HEK293 (cell line): Measurements from ENCODE around the gene EDARADD.

Source experiments
- GLI4 ChIP-seq: fragments of 450-650 bp; formaldehyde crosslinking; IDR thresholded peaks from 2 replicates; pipeline ENCODE4 v1.5.1; 2016; ENCODE audit warnings: missing biosample characterization, missing genetic modification characterization
- MYNN ChIP-seq: fragments of 450-650 bp; formaldehyde crosslinking; IDR thresholded peaks from 2 replicates; pipeline ENCODE4 v1.5.1; 2016; ENCODE audit warnings: missing biosample characterization, missing genetic modification characterization, borderline replicate concordance
- PRDM2 ChIP-seq: fragments of 450-650 bp; formaldehyde crosslinking; IDR thresholded peaks from 2 replicates; pipeline ENCODE4 v1.5.1; 2016; ENCODE audit warnings: missing biosample characterization, missing genetic modification characterization, borderline replicate concordance
- SCRT1 ChIP-seq: fragments of 450-650 bp; formaldehyde crosslinking; IDR thresholded peaks from 2 replicates; pipeline ENCODE4 v1.5.1; 2016; ENCODE audit warnings: missing biosample characterization, missing genetic modification characterization, borderline replicate concordance
- SP2 ChIP-seq: fragments of 450-650 bp; formaldehyde crosslinking; IDR thresholded peaks from 2 replicates; pipeline ENCODE4 v1.5.1; 2016; ENCODE audit warnings: missing biosample characterization, missing genetic modification characterization
- YY1 ChIP-seq: fragments of 450-650 bp; formaldehyde crosslinking; IDR thresholded peaks from 2 replicates; pipeline ENCODE4 v1.5.1; 2018; ENCODE audit warnings: missing biosample characterization, missing genetic modification characterization
- ZBTB20 ChIP-seq: fragments of 450-650 bp; formaldehyde crosslinking; IDR thresholded peaks from 2 replicates; pipeline ENCODE4 v1.5.1; 2016; ENCODE audit warnings: missing biosample characterization, missing genetic modification characterization
- ZBTB44 ChIP-seq: fragments of 450-650 bp; IDR thresholded peaks from 2 replicates; pipeline ENCODE4 v1.5.1; 2018; ENCODE audit warnings: missing biosample characterization, mild to moderate bottlenecking, missing genetic modification characterization
- ZFP3 ChIP-seq: fragments of 450-650 bp; formaldehyde crosslinking; IDR thresholded peaks from 2 replicates; pipeline ENCODE4 v1.5.1; 2016; ENCODE audit warnings: low read depth, missing biosample characterization, missing genetic modification characterization
- ZNF133 ChIP-seq: fragments of 450-650 bp; formaldehyde crosslinking; IDR thresholded peaks from 2 replicates; pipeline ENCODE4 v1.5.1; 2016; ENCODE audit warnings: missing biosample characterization, missing genetic modification characterization
- ZNF140 ChIP-seq: fragments of 450-650 bp; formaldehyde crosslinking; IDR thresholded peaks from 2 replicates; pipeline ENCODE4 v1.5.1; 2016; ENCODE audit warnings: missing biosample characterization, missing genetic modification characterization
- ZNF155 ChIP-seq: fragments of 450-650 bp; formaldehyde crosslinking; IDR thresholded peaks from 2 replicates; pipeline ENCODE4 v1.5.1; 2016; ENCODE audit warnings: missing biosample characterization, missing genetic modification characterization
- ZNF169 ChIP-seq: fragments of 450-650 bp; formaldehyde crosslinking; IDR thresholded peaks from 2 replicates; pipeline ENCODE4 v1.5.1; 2016; ENCODE audit warnings: missing biosample characterization, missing genetic modification characterization
- ZNF202 ChIP-seq: fragments of 450-650 bp; formaldehyde crosslinking; IDR thresholded peaks from 2 replicates; pipeline ENCODE4 v1.5.1; 2016; ENCODE audit warnings: missing biosample characterization, missing genetic modification characterization, borderline replicate concordance
- ZNF221 ChIP-seq: fragments of 450-650 bp; formaldehyde crosslinking; IDR thresholded peaks from 2 replicates; pipeline ENCODE4 v1.5.1; 2017; ENCODE audit warnings: missing biosample characterization, missing genetic modification characterization, borderline replicate concordance
- ZNF391 ChIP-seq: fragments of 450-650 bp; formaldehyde crosslinking; IDR thresholded peaks from 2 replicates; pipeline ENCODE4 v1.5.1; 2016; ENCODE audit warnings: low read depth, missing biosample characterization, missing genetic modification characterization, borderline replicate concordance
- ZNF394 ChIP-seq: fragments of 450-650 bp; formaldehyde crosslinking; IDR thresholded peaks from 2 replicates; pipeline ENCODE4 v1.5.1; 2016; ENCODE audit warnings: missing biosample characterization, missing genetic modification characterization, mild to moderate bottlenecking, moderate library complexity, borderline replicate concordance
- ZNF416 ChIP-seq: fragments of 450-650 bp; formaldehyde crosslinking; IDR thresholded peaks from 2 replicates; pipeline ENCODE4 v1.5.1; 2016; ENCODE audit warnings: missing biosample characterization, missing genetic modification characterization
- ZNF549 ChIP-seq: fragments of 450-650 bp; IDR thresholded peaks from 2 replicates; pipeline ENCODE4 v1.5.1; 2018; ENCODE audit warnings: missing biosample characterization, missing genetic modification characterization, mild to moderate bottlenecking, inconsistent platforms, moderate library complexity
- ZNF560 ChIP-seq: fragments of 450-650 bp; formaldehyde crosslinking; IDR thresholded peaks from 2 replicates; pipeline ENCODE4 v1.5.1; 2017; ENCODE audit warnings: missing biosample characterization, missing genetic modification characterization, borderline replicate concordance
- ZNF571 ChIP-seq: fragments of 450-650 bp; formaldehyde crosslinking; IDR thresholded peaks from 2 replicates; pipeline ENCODE4 v1.5.0; 2017; ENCODE audit warnings: missing biosample characterization, missing genetic modification characterization
- ZNF596 ChIP-seq: fragments of 450-650 bp; IDR thresholded peaks from 2 replicates; pipeline ENCODE4 v1.5.0; 2018; ENCODE audit warnings: missing biosample characterization, mild to moderate bottlenecking, missing genetic modification characterization, moderate library complexity
- ZNF658 ChIP-seq: fragments of 450-650 bp; formaldehyde crosslinking; IDR thresholded peaks from 2 replicates; pipeline ENCODE4; 2016; ENCODE audit warnings: missing biosample characterization, missing genetic modification characterization
- ZNF664 ChIP-seq: fragments of 450-650 bp; formaldehyde crosslinking; IDR thresholded peaks from 2 replicates; pipeline ENCODE4 v1.5.1; 2016; ENCODE audit warnings: missing biosample characterization, missing genetic modification characterization
- ZNF768 ChIP-seq: fragments of 450-650 bp; formaldehyde crosslinking; IDR thresholded peaks from 2 replicates; pipeline ENCODE4 v1.5.1; 2018; ENCODE audit warnings: missing biosample characterization, mild to moderate bottlenecking, missing genetic modification characterization
- ZNF837 ChIP-seq: fragments of 450-650 bp; formaldehyde crosslinking; IDR thresholded peaks from 2 replicates; pipeline ENCODE4 v1.5.1; 2016; ENCODE audit warnings: missing biosample characterization, missing genetic modification characterization
- TF ChIP-seq, protein P1 (sequence below): fragments of 450-650 bp; formaldehyde crosslinking; IDR thresholded peaks from 2 replicates; pipeline ENCODE4 v1.5.1; 2017; ENCODE audit warnings: missing biosample characterization, missing genetic modification characterization
- TF ChIP-seq, protein P2 (sequence below): IDR thresholded peaks from 2 replicates; pipeline ENCODE4 v1.6.1; 2011; ENCODE audit warnings: mild to moderate bottlenecking, low read depth, low read length, borderline replicate concordance
- TF ChIP-seq, protein P3 (sequence below): fragments of 450-650 bp; formaldehyde crosslinking; IDR thresholded peaks from 2 replicates; pipeline ENCODE4 v1.5.1; 2017; ENCODE audit warnings: missing biosample characterization, mild to moderate bottlenecking, missing genetic modification characterization, moderate library complexity

EDARADD gene

DNA sequence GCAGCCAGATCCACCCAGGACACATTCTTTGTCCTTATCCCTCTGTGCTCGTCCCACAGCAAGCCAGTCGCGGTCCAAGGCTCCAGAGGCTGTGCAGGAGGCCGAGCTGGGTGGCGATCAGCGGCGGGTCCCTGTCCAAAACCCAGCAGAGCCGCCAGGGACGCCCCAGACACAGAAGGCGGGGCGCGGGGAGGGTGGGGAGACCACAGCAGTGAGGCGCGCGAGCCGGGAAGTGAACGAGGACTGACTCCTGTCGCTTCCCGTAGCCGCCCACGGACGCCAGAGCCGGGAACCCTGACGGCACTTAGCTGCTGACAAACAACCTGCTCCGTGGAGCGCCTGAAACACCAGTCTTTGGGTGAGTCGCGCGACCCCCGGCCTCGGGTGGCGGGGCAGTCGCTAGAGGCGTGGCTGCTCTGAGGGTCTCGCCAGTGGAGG is 129.6 kb downstream of the EDARADD start, which contains the start of gene LGALS8 (continued):
- TF ChIP-seq, protein P1, sequence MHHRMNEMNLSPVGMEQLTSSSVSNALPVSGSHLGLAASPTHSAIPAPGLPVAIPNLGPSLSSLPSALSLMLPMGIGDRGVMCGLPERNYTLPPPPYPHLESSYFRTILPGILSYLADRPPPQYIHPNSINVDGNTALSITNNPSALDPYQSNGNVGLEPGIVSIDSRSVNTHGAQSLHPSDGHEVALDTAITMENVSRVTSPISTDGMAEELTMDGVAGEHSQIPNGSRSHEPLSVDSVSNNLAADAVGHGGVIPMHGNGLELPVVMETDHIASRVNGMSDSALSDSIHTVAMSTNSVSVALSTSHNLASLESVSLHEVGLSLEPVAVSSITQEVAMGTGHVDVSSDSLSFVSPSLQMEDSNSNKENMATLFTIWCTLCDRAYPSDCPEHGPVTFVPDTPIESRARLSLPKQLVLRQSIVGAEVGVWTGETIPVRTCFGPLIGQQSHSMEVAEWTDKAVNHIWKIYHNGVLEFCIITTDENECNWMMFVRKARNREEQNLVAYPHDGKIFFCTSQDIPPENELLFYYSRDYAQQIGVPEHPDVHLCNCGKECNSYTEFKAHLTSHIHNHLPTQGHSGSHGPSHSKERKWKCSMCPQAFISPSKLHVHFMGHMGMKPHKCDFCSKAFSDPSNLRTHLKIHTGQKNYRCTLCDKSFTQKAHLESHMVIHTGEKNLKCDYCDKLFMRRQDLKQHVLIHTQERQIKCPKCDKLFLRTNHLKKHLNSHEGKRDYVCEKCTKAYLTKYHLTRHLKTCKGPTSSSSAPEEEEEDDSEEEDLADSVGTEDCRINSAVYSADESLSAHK (tag by site-specific recombination) = no peak
- TF ChIP-seq ZFP3 (tag by site-specific recombination) = peak; percentile 40; the same call in 1 of the 2 replicates
- no peak for TF ChIP-seq ZBTB44
- TF ChIP-seq GLI4 (tag by site-specific recombination) = 0 out of 2 replicates have a peak, but pooled peaks have one; percentile 39
- TF ChIP-seq ZNF391 (tag by site-specific recombination) = 0 out of 2 replicates have a peak, but pooled peaks have one; percentile 3
- TF ChIP-seq ZNF560 (tag by site-specific recombination) = no peak
- no peak for TF ChIP-seq ZNF221 (tag by site-specific recombination)
- 0 out of 2 replicates have a peak, but pooled peaks have one; percentile 9 for TF ChIP-seq ZNF416 (tag by site-specific recombination)
- TF ChIP-seq YY1 (tag by site-specific recombination) = no peak
- peak; percentile 91 for TF ChIP-seq ZBTB20 (tag by site-specific recombination)
- TF ChIP-seq ZNF202 (tag by site-specific recombination) = no peak
- no peak for TF ChIP-seq ZNF155 (tag by site-specific recombination)
- no peak for TF ChIP-seq ZNF768 (tag by site-specific recombination)
- no peak for TF ChIP-seq ZNF169
- TF ChIP-seq, protein P2, sequence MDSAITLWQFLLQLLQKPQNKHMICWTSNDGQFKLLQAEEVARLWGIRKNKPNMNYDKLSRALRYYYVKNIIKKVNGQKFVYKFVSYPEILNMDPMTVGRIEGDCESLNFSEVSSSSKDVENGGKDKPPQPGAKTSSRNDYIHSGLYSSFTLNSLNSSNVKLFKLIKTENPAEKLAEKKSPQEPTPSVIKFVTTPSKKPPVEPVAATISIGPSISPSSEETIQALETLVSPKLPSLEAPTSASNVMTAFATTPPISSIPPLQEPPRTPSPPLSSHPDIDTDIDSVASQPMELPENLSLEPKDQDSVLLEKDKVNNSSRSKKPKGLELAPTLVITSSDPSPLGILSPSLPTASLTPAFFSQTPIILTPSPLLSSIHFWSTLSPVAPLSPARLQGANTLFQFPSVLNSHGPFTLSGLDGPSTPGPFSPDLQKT = no peak
- no peak for TF ChIP-seq ZNF664
- TF ChIP-seq MYNN (tag by site-specific recombination) = no peak
- TF ChIP-seq PRDM2 = peak; percentile 86; the same call in 1 of the 2 replicates
- TF ChIP-seq SCRT1 (tag by site-specific recombination) = no peak
- no peak for TF ChIP-seq ZNF658 (tag by site-specific recombination)
- no peak for TF ChIP-seq ZNF140 (tag by site-specific recombination)
- TF ChIP-seq ZNF571 (tag by site-specific recombination) = no peak
- no peak for TF ChIP-seq ZNF596 (tag by site-specific recombination)
- TF ChIP-seq ZNF837 (tag by site-specific recombination) = no peak
- no peak for TF ChIP-seq ZNF133
- TF ChIP-seq ZNF394 (tag by site-specific recombination) = peak; percentile 18; the same call in 1 of the 2 replicates
- TF ChIP-seq, protein P3, sequence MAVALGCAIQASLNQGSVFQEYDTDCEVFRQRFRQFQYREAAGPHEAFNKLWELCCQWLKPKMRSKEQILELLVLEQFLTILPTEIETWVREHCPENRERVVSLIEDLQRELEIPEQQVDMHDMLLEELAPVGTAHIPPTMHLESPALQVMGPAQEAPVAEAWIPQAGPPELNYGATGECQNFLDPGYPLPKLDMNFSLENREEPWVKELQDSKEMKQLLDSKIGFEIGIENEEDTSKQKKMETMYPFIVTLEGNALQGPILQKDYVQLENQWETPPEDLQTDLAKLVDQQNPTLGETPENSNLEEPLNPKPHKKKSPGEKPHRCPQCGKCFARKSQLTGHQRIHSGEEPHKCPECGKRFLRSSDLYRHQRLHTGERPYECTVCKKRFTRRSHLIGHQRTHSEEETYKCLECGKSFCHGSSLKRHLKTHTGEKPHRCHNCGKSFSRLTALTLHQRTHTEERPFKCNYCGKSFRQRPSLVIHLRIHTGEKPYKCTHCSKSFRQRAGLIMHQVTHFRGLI = no peak
- no peak for TF ChIP-seq ZNF549 (tag by site-specific recombination)
- TF ChIP-seq SP2 (tag by site-specific recombination) = peak; percentile 42
